ENCODE data around the gene MORN5. TPM values are rescaled to one million over a fixed set of nuclear protein-coding genes. Genes with fewer than 3 reads are reported as not detected.

Gene MORN5
- total and polyA plus RNA-seq, 10 of the 15 experiments (the other 5 are each of a cell fraction or from before 2014, with no cell fraction given): not detected

- Histone ChIP-seq H3K4me2 (ENCODE audit: control insufficient read depth, insufficient read depth) (no peak overlapping the region), H3K36me3 (ENCODE audit: control insufficient read depth in 2 of 2, insufficient read depth in 2 of 2, low read length in 1 of 2) (no peaks in the 10 kb centered on the region), H3K4me3 (no peak overlapping the region), H3K9me3 (replicated peaks; ENCODE audit: control insufficient read depth, insufficient read depth, low read length) (no peaks in the 10 kb centered on the region), H3K27ac (ENCODE audit: control insufficient read depth, insufficient read depth) (no peak overlapping the region), H3K9ac (ENCODE audit: control insufficient read depth, insufficient read depth, low read length) (no peak overlapping the region), H3K4me1 (ENCODE audit: control insufficient read depth, insufficient read depth, low read length) (no peaks in the 10 kb centered on the region), H3K79me2 (ENCODE audit: control insufficient read depth, insufficient read depth, low read length) (no peaks in the 10 kb centered on the region), H2AFZ (ENCODE audit: control insufficient read depth, low read depth, low read length) (no peak overlapping the region), H4K20me1 (ENCODE audit: control insufficient read depth, insufficient read depth) (no peaks in the 10 kb centered on the region; the same call in 1 of the 2 replicates), H3K27me3 (replicated peaks in 1 of 2; ENCODE audit: control insufficient read depth in 2 of 2, insufficient read depth in 2 of 2, low read length in 1 of 2) (peaks cover 2 to 10% of the 10 kb centered on the region in 2 experiments; a peak in 2 of 4 replicates)
- intact Hi-C loops (cut with micrococcal nuclease; ENCODE audit: unreplicated experiment): loop anchor here (10.0 kb wide), 1 partner anchor 580 kb away; no protein-coding TSS in a partner anchor
- CTCF ChIA-PET: interaction anchor here (0.6 to 11.7 kb wide), 41 partner anchors 9 to 1043 kb away, joined by 3 to 190 read pairs (median 5); partner anchors contain the start of genes MORN5, MRRF, NDUFA8 and RBM18
- POLR2A ChIA-PET: no interaction called here
- ATAC-seq: no peak
- WGBS (ENCODE audit: insufficient coverage, insufficient replicate concordance, low lambda C conversion rate, missing lambda C conversion rate): 17% methylated on average over 7 of the region's 7 CpGs
- TF ChIP-seq MTA3 (IDR thresholded peaks at IDR 0.05; ENCODE audit: borderline replicate concordance, low read length) (no peak), BCL11A (IDR thresholded peaks at IDR 0.05; ENCODE audit: low read depth, low read length) (no peak), CHD2 (IDR thresholded peaks at IDR 0.05; ENCODE audit: borderline replicate concordance, low read depth, low read length) (no peak), FOXK2 (IDR thresholded peaks at IDR 0.05) (no peak), CTCF (IDR thresholded peaks at IDR 0.05 in 2 of 3, conservative IDR thresholded peaks at IDR 0.05 in 1 of 3; ENCODE audit: control insufficient read depth in 2 of 3, extremely low read depth in 1 of 3, insufficient read depth in 1 of 3, low read depth in 3 of 3, low read length in 3 of 3) (no peak), PAX8 (IDR thresholded peaks at IDR 0.05) (no peak), SIX5 (IDR thresholded peaks at IDR 0.05; ENCODE audit: low read depth, low read length, severe bottlenecking) (no peak), ZBED1 (IDR thresholded peaks at IDR 0.05; ENCODE audit: borderline replicate concordance) (no peak), ZNF217 (IDR thresholded peaks at IDR 0.05) (no peak), SMAD5 (IDR thresholded peaks at IDR 0.05; ENCODE audit: low read depth) (no peak), RFX5 (IDR thresholded peaks at IDR 0.05; ENCODE audit: low read depth, low read length) (no peak), FOS (IDR thresholded peaks at IDR 0.05; ENCODE audit: borderline replicate concordance, extremely low read depth, insufficient read length) (no peak)
- no peak for FAIRE-seq
- no peak for DNase-seq (ENCODE audit: low read depth, low spot score)
- in situ Hi-C loops (cut with MboI): loop anchor here (5.0 to 10.0 kb wide), 3 partner anchors 228 to 688 kb away; no protein-coding TSS in a partner anchor
- BruUV-seq (replicated peaks): no TSS peak
- SMC1A ChIA-PET (ENCODE audit: uncharacterized antibody, unreplicated experiment): interaction anchor here (0.6 to 4.4 kb wide), 15 partner anchors 18 to 684 kb away, joined by 3 to 41 read pairs (median 4); no protein-coding TSS in a partner anchor
- RAD21 ChIA-PET (ENCODE audit: unreplicated experiment): interaction anchor here (0.8 to 7.6 kb wide), 13 partner anchors 23 to 686 kb away, joined by 3 to 76 read pairs (median 4); no protein-coding TSS in a partner anchor
Observed at GRCh38 chr9:122124528-122124927, 35.2 kb upstream of the MORN5 start.

All from GM12878 (cell line).